ENCODE data around the gene NRXN3. TPM values are rescaled to one million over a fixed set of nuclear protein-coding genes. Genes with fewer than 3 reads are reported as not detected.

Gene NRXN3
- total RNA-seq, 1 donor from 2014 or later = 1.6 TPM

DNA sequence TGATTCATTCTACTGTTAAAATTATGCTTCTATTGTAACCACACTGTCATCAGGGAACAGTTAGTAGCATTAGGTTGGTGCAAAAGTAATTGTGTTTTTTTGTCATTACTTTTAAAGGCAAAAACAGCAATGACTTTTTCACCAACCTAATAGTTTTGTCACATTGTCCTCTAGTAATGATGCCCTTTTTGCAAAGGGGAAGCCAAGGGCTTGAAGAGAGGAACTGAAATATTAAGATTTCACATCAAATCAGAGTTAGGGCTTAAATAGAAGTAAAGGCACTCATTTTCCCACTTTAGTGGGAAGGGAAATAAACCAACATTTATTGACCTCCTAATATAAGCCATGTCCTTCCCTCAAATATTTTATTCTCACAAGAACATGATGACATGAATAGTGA, 273.7 kb downstream of the NRXN3 start:
- H3K4me3 ChIP-seq (ENCODE audit: low read depth, low read length) = no peak overlapping the region
- DNase-seq (ENCODE audit: low read depth) = no peak
- H3K27me3 ChIP-seq (ENCODE audit: control insufficient read depth, insufficient read depth, low read length) = no peaks in the 10 kb centered on the region
- H3K36me3 ChIP-seq (ENCODE audit: control insufficient read depth, insufficient read depth, low read length) = no peaks in the 10 kb centered on the region
- TF ChIP-seq CTCF (IDR thresholded peaks at IDR 0.05; ENCODE audit: insufficient read depth, low read length, poor library complexity, severe bottlenecking) = no peak

GRCh38 chr14:78445275-78445674, 275.1 kb downstream of the NRXN3 start:
- no peak for TF ChIP-seq CTCF (IDR thresholded peaks at IDR 0.05; ENCODE audit: insufficient read depth, low read length, poor library complexity, severe bottlenecking)
- no peak for DNase-seq (ENCODE audit: low read depth)

GRCh38 chr14:78446807-78447206, 276.6 kb downstream of the NRXN3 start:
- no peaks in the 10 kb centered on the region for H3K36me3 ChIP-seq (ENCODE audit: control insufficient read depth, insufficient read depth, low read length)
- TF ChIP-seq CTCF (IDR thresholded peaks at IDR 0.05; ENCODE audit: insufficient read depth, low read length, poor library complexity, severe bottlenecking) = no peak

More at GRCh38 chr14:78445275-78445674, 275.1 kb downstream of the NRXN3 start:
- no peaks in the 10 kb centered on the region for H3K36me3 ChIP-seq (ENCODE audit: control insufficient read depth, insufficient read depth, low read length)
- no peak overlapping the region for H3K4me3 ChIP-seq (ENCODE audit: low read depth, low read length)
- H3K27me3 ChIP-seq (ENCODE audit: control insufficient read depth, insufficient read depth, low read length) = no peaks in the 10 kb centered on the region

GRCh38 chr14:78448164-78449094, 278.3 kb downstream of the NRXN3 start:
- H3K36me3 ChIP-seq (ENCODE audit: control insufficient read depth, insufficient read depth, low read length) = no peaks in the 10 kb centered on the region
- DNase-seq (ENCODE audit: low read depth) = no peak
- peak; percentile 42 for TF ChIP-seq CTCF (IDR thresholded peaks at IDR 0.05; ENCODE audit: insufficient read depth, low read length, poor library complexity, severe bottlenecking)

More at GRCh38 chr14:78446807-78447206, 276.6 kb downstream of the NRXN3 start:
- H3K27me3 ChIP-seq (ENCODE audit: control insufficient read depth, insufficient read depth, low read length) = no peaks in the 10 kb centered on the region
- no peak overlapping the region for H3K4me3 ChIP-seq (ENCODE audit: low read depth, low read length)
- no peak for DNase-seq (ENCODE audit: low read depth)

GRCh38 chr14:78450669-78451318, 280.6 kb downstream of the NRXN3 start:
- Histone ChIP-seq H3K36me3 (ENCODE audit: control insufficient read depth, insufficient read depth, low read length) (no peaks in the 10 kb centered on the region), H3K27me3 (ENCODE audit: control insufficient read depth, insufficient read depth, low read length) (no peaks in the 10 kb centered on the region), H3K4me3 (ENCODE audit: low read depth, low read length) (no peak overlapping the region)
- DNase-seq (ENCODE audit: low read depth) = no peak
- TF ChIP-seq CTCF (IDR thresholded peaks at IDR 0.05; ENCODE audit: insufficient read depth, low read length, poor library complexity, severe bottlenecking) = no peak

More at GRCh38 chr14:78448164-78449094, 278.3 kb downstream of the NRXN3 start:
- Histone ChIP-seq H3K4me3 (ENCODE audit: low read depth, low read length) (no peak overlapping the region), H3K27me3 (ENCODE audit: control insufficient read depth, insufficient read depth, low read length) (no peaks in the 10 kb centered on the region)
